ENCODE results near the gene FSD2.

FSD2 gene

GRCh38 chr15:82830427-82831173, 24.7 kb upstream of the FSD2 start:
- peak overlapping the region; percentile 82; the same call in 1 of the 2 replicates for H3K4me2 ChIP-seq (ENCODE audit: low read length)
- peaks cover 68% of the 10 kb centered on the region for H3K36me3 ChIP-seq (replicated peaks; ENCODE audit: low read depth, low read length)
- peaks cover 34% of the 10 kb centered on the region for H3K4me1 ChIP-seq (ENCODE audit: low read length)

GRCh38 chr15:82829234-82829633, 23.4 kb upstream of the FSD2 start:
- peaks cover 34% of the 10 kb centered on the region for H3K4me1 ChIP-seq (ENCODE audit: low read length)
- H3K4me2 ChIP-seq (ENCODE audit: low read length), result no peak overlapping the region
- TF ChIP-seq EZH2phosphoT487 (IDR thresholded peaks at IDR 0.05; ENCODE audit: low read depth) (no peak), CTCF (IDR thresholded peaks at IDR 0.05; ENCODE audit: low read depth, low read length) (no peak)
- no peak overlapping the region for H3K4me3 ChIP-seq (ENCODE audit: low read length)
- peaks cover 38% of the 10 kb centered on the region for H4K20me1 ChIP-seq (ENCODE audit: insufficient read depth, low read length)
- H3K27ac ChIP-seq (ENCODE audit: low read length), result no peak overlapping the region
- H3K9me3 ChIP-seq (ENCODE audit: insufficient read depth, low read length), result no peaks in the 10 kb centered on the region
- no peak overlapping the region for H3K9ac ChIP-seq (ENCODE audit: low read length)
- no peak overlapping the region for H2AFZ ChIP-seq (ENCODE audit: low read depth, low read length)
- no peaks in the 10 kb centered on the region for H3K27me3 ChIP-seq (ENCODE audit: low read depth, low read length)
- peaks cover 56% of the 10 kb centered on the region for H3K36me3 ChIP-seq (replicated peaks; ENCODE audit: low read depth, low read length)
- H3K79me2 ChIP-seq (ENCODE audit: low read length), result peaks cover 3% of the 10 kb centered on the region; the same call in 1 of the 2 replicates

More at GRCh38 chr15:82830427-82831173, 24.7 kb upstream of the FSD2 start:
- no peak overlapping the region for H3K4me3 ChIP-seq (ENCODE audit: low read length)
- H3K9ac ChIP-seq (ENCODE audit: low read length), result no peak overlapping the region
- peaks cover 38% of the 10 kb centered on the region for H4K20me1 ChIP-seq (ENCODE audit: insufficient read depth, low read length)
- H3K79me2 ChIP-seq (ENCODE audit: low read length), result peaks cover 3% of the 10 kb centered on the region; the same call in 1 of the 2 replicates
- TF ChIP-seq CTCF (IDR thresholded peaks at IDR 0.05; ENCODE audit: low read depth, low read length) (no peak), EZH2phosphoT487 (IDR thresholded peaks at IDR 0.05; ENCODE audit: low read depth) (no peak)
- H3K9me3 ChIP-seq (ENCODE audit: insufficient read depth, low read length), result no peaks in the 10 kb centered on the region
- no peak overlapping the region for H3K27ac ChIP-seq (ENCODE audit: low read length)
- H2AFZ ChIP-seq (ENCODE audit: low read depth, low read length), result no peak overlapping the region
- H3K27me3 ChIP-seq (ENCODE audit: low read depth, low read length), result no peaks in the 10 kb centered on the region

- Histone ChIP-seq H3K9ac (ENCODE audit: low read length) (no peak overlapping the region), H3K36me3 (replicated peaks; ENCODE audit: low read depth, low read length) (peaks cover 50% of the 10 kb centered on the region)
Observed at GRCh38 chr15:82828075-82828474, 22.2 kb upstream of the FSD2 start.

More at GRCh38 chr15:82828075-82828474, 22.2 kb upstream of the FSD2 start:
- no peaks in the 10 kb centered on the region for H3K9me3 ChIP-seq (ENCODE audit: insufficient read depth, low read length)
- H3K4me3 ChIP-seq (ENCODE audit: low read length), result no peak overlapping the region
- no peak for TF ChIP-seq CTCF (IDR thresholded peaks at IDR 0.05; ENCODE audit: low read depth, low read length)
- no peak for TF ChIP-seq EZH2phosphoT487 (IDR thresholded peaks at IDR 0.05; ENCODE audit: low read depth)
- no peaks in the 10 kb centered on the region for H3K27me3 ChIP-seq (ENCODE audit: low read depth, low read length)
- H3K4me2 ChIP-seq (ENCODE audit: low read length), result no peak overlapping the region
- H4K20me1 ChIP-seq (ENCODE audit: insufficient read depth, low read length), result peaks cover 33% of the 10 kb centered on the region
- H2AFZ ChIP-seq (ENCODE audit: low read depth, low read length), result no peak overlapping the region
- H3K27ac ChIP-seq (ENCODE audit: low read length), result no peak overlapping the region
- H3K79me2 ChIP-seq (ENCODE audit: low read length), result no peaks in the 10 kb centered on the region
- H3K4me1 ChIP-seq (ENCODE audit: low read length), result peaks cover 28% of the 10 kb centered on the region
